GM20000 (cell line): ENCODE measurements around the gene GNAQ.

Experiments
- DNase-seq: peaks from one replicate; pipeline ENCODE4 v3.0.0; 2012; ENCODE audit warnings: low spot score
- CTCF ChIP-seq: IDR thresholded peaks from 2 replicates; pipeline ENCODE4 v1.5.1; 2012; ENCODE audit warnings: mild to moderate bottlenecking, control low read depth; ENCODE audit errors: extremely low read depth, missing control alignments

The GNAQ gene

GRCh38 chr9:77946969-77947620 is 84.5 kb downstream of the GNAQ start:
- DNase-seq = no peak
- no peak for TF ChIP-seq CTCF

GRCh38 chr9:77946296-77946695 is 85.3 kb downstream of the GNAQ start:
- DNase-seq = no peak

GRCh38 chr9:77945798-77946197 is 85.8 kb downstream of the GNAQ start:
- TF ChIP-seq CTCF = no peak
- no peak for DNase-seq

More at GRCh38 chr9:77946296-77946695, 85.3 kb downstream of the GNAQ start:
- TF ChIP-seq CTCF = no peak

- no peak for DNase-seq
- no peak for TF ChIP-seq CTCF
Measured at GRCh38 chr9:77944556-77945243, 86.9 kb downstream of the GNAQ start.

- TF ChIP-seq CTCF = no peak
- no peak for DNase-seq
Measured at GRCh38 chr9:77943057-77943456, 88.6 kb downstream of the GNAQ start.

GRCh38 chr9:77939149-77939668 is 92.4 kb downstream of the GNAQ start:
- no peak for TF ChIP-seq CTCF
- no peak for DNase-seq

- no peak for TF ChIP-seq CTCF
- no peak for DNase-seq
Measured at GRCh38 chr9:77938163-77938562, 93.4 kb downstream of the GNAQ start.
